ENCODE data around the gene SPG11.
"Not testable (repeated sequence)": the region's sequence is repeated elsewhere in the genome, so short reads cannot be mapped to it uniquely, and the experiment has no call there.

The SPG11 gene

DNA sequence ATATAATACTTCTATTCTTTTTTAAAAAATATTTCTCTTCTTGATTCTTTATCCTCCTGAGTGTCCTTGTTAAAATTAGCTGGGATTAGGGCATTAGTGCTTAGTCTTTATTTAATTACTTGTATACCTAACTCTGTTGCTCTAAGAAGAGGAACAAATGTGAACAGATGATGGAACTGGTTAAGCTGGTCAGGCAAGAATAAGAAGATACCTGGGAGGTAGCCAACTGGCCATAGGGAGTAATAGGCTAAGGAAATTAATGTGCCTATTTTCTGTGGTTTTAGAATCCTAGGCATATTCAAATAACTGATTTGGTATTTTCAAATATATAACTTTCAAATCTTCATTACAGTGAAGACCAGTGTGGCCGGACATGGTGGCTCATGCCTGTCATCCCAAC, 72.1 kb downstream of the SPG11 start:
- no peaks in the 10 kb centered on the region for H3K27me3 Mint-ChIP-seq
- H3K36me3 Mint-ChIP-seq (ENCODE audit: insufficient read depth), result peaks cover 73% of the 10 kb centered on the region
- peaks cover 0 to 4% of the 10 kb centered on the region in 2 donors for H3K4me1 Mint-ChIP-seq (ENCODE audit: low read depth in 2 of 2)
- no peak for ATAC-seq (replicated peaks)
- H3K4me3 Mint-ChIP-seq, result no peak overlapping the region
- DNase-seq, result no peak
- peak overlapping the region in 1 of 2 donors; percentile 60 for H3K27ac Mint-ChIP-seq
- H3K9me3 Mint-ChIP-seq, result no peaks in the 10 kb centered on the region

DNA sequence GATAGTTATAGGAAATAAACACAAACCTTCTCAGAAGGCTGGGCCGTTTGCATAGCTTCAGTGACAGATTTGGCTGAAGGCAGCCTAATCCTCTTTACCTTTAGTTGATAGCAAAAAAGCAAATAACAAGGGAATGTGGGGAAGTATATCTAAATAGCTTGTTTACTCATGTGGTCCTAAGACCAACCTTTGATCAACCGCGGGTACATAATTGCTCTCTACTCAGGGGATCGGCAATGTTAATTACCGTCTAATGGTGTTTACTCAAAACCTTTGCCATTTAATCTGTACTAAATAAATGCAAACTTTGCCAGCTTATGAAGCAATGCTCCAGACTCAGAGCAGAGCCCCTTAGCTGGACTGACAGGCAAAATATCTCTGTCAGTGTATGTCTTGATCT, 74.9 kb downstream of the SPG11 start:
- Mint-ChIP-seq H3K9me3 (no peaks in the 10 kb centered on the region), H3K4me1 (ENCODE audit: low read depth in 2 of 2) (peaks cover 0 to 10% of the 10 kb centered on the region in 2 donors), H3K36me3 (ENCODE audit: insufficient read depth) (peaks cover 79% of the 10 kb centered on the region), H3K27me3 (no peaks in the 10 kb centered on the region), H3K4me3 (no peak overlapping the region), H3K27ac (no peak overlapping the region)
- no peak for DNase-seq
- ATAC-seq (replicated peaks), result no peak

DNA sequence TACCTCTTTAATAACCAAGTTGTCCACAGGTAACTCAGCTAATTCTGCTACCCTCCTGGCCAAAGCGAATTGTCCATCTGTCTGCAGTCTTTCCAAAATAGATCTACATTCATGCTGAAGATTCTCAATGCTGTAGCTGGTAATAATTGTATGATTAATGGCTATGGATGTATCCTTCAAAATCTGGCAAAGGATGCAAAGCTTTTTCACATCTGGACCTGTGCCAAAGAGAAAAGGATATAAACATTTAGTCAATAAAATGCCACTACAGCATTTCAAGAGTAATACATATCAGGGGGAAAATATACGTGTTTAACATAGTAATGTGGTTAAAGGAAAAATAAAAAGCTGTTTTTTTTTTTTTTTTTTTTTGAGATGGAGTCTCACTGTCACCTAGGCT, 77.8 kb downstream of the SPG11 start:
- Mint-ChIP-seq H3K36me3 (ENCODE audit: insufficient read depth) (peaks cover 83% of the 10 kb centered on the region), H3K27ac (no peak overlapping the region), H3K9me3 (no peaks in the 10 kb centered on the region), H3K27me3 (no peaks in the 10 kb centered on the region), H3K4me1 (ENCODE audit: low read depth in 2 of 2) (peaks cover 3 to 14% of the 10 kb centered on the region in 2 donors), H3K4me3 (no peak overlapping the region)
- no peak for DNase-seq
- ATAC-seq (replicated peaks), result no peak

DNA sequence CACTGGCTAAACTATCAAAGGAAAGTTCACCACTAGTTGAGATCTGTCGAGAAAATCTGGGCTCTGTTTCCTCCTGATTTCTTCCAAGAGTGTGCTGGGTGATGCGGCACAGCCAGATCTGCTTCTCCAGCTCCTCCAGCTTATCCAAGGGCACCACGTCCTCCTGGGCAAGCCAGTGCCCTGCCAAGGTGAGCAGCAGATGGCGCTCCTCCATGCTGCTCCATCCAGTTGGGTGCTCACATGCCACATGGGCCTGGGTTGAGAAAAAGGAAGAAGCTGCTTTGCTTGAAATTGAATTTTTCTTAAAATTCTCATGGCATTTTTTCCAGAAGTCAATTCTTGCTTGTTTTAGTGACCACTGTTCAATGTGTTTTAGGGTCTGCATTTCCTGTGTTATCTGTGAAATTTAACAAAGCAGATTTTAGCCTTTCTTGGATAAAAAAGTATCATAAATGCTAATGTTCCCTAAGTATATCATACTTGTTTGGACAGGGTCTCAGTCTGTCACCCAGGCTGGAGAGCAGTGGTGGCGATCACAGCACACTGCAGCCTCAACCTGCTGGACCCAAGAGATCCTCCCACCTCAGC, 79.2 kb downstream of the SPG11 start:
- no peak overlapping the region for H3K4me3 Mint-ChIP-seq
- no peaks in the 10 kb centered on the region for H3K9me3 Mint-ChIP-seq
- ATAC-seq (replicated peaks) (peak; percentile 84), DNase-seq (peak; percentile 35 to 49 (median 42))
- H3K4me1 Mint-ChIP-seq (ENCODE audit: low read depth in 2 of 2), result peaks cover 3 to 14% of the 10 kb centered on the region in 2 donors
- H3K36me3 Mint-ChIP-seq (ENCODE audit: insufficient read depth), result peaks cover 75% of the 10 kb centered on the region
- peak overlapping the region; percentile 53 to 67 for H3K27ac Mint-ChIP-seq
- no peaks in the 10 kb centered on the region for H3K27me3 Mint-ChIP-seq

DNA sequence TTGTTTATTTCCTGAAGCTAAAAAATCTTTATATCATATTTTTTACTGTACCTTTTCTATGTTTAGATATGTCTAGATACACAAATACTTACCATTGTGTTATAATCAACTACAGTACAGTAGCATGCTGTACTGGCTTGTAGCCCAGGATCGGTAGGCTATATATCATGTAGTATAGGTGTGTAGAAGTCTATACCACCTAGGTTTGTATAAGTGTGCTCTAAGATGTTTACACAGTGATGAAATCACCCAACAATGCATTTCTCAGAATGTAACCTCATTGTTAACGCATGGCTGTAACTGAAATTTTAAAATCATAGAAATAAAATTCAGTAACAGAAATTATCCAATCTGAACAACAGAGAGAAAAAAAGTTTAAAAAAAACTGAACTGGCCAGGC, 83.4 kb downstream of the SPG11 start:
- ATAC-seq (replicated peaks) (no peak), DNase-seq (no peak)
- peaks cover 6 to 14% of the 10 kb centered on the region in 2 donors for H3K4me1 Mint-ChIP-seq (ENCODE audit: low read depth in 2 of 2)
- H3K9me3 Mint-ChIP-seq, result no peaks in the 10 kb centered on the region
- H3K27me3 Mint-ChIP-seq, result no peaks in the 10 kb centered on the region
- peaks cover 68% of the 10 kb centered on the region for H3K36me3 Mint-ChIP-seq (ENCODE audit: insufficient read depth)
- peak overlapping the region; percentile 14 to 30 for H3K27ac Mint-ChIP-seq
- no peak overlapping the region for H3K4me3 Mint-ChIP-seq

DNA sequence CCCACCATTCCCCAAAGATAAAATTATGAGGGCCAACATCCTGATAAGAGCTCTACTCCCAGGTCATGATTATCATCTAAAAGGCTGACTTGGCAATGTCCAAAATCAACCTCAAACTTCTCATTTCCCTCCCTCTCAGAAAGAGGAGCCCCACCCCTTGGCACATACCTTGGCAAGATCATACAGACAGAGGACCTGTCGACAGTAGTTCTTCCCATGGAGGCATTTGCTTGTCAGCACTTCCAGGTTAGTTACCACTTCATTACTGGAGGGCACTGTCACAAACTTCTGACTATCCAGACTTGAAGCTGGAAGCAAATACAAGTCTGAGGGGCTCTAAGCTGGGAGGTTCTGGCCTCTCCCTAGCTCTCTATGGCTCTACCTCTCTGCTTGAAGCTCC, 88.7 kb downstream of the SPG11 start:
- Mint-ChIP-seq H3K36me3 (ENCODE audit: insufficient read depth) (peaks cover 49% of the 10 kb centered on the region), H3K9me3 (no peaks in the 10 kb centered on the region), H3K4me3 (no peak overlapping the region), H3K27me3 (no peaks in the 10 kb centered on the region), H3K4me1 (ENCODE audit: low read depth in 2 of 2) (peaks cover 0 to 5% of the 10 kb centered on the region in 2 donors), H3K27ac (peak overlapping the region; percentile 78 to 82)
- no peak for DNase-seq
- no peak for ATAC-seq (replicated peaks)

DNA sequence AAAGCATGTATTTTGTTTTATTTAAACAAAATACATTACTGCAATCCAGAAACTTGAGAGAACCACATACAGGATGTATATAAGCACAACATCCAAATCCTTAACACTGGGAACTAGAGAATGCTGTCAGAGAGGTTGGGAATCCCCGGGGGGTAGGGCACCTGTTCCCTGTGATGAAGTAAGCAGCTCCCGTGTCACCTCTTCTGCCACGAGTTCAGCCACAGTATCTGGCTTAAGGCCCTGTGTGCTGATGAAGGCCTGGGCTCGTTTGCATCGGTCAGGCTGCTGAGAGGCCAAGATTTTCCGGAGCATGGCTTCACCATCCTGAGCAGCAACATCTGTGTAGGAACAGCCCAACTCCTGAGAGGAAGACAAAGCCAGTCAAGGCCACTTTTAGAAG, 90.1 kb downstream of the SPG11 start:
- H3K4me1 Mint-ChIP-seq (ENCODE audit: low read depth in 2 of 2), result peaks cover 0 to 3% of the 10 kb centered on the region in 2 donors
- H3K27me3 Mint-ChIP-seq, result no peaks in the 10 kb centered on the region
- DNase-seq (no peak), ATAC-seq (replicated peaks) (no peak)
- no peaks in the 10 kb centered on the region for H3K9me3 Mint-ChIP-seq
- no peak overlapping the region for H3K4me3 Mint-ChIP-seq
- H3K36me3 Mint-ChIP-seq (ENCODE audit: insufficient read depth), result peaks cover 59% of the 10 kb centered on the region
- H3K27ac Mint-ChIP-seq, result peak overlapping the region in 1 of 2 donors; percentile 82

DNA sequence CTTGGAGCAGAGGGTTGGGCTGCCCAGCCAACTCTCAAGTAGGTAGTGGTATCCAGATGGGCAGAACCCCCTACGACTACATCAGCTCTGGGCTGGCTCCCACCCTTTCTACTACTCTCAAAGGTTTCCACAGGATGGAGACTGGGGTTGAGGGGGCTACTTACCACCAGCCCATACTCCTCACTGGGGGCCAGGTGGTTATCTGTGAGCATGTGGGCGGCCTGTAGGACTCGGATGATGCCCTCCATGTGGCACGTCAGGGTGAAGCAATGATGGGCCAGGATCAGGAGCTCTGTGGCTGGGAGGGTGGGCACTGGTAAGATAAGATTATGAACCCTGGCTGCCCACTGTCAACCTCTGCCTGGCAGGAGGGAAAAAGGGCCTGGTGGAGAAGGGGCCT, 93.1 kb downstream of the SPG11 start:
- no peaks in the 10 kb centered on the region for H3K27me3 Mint-ChIP-seq
- peaks cover 0 to 3% of the 10 kb centered on the region in 2 donors for H3K4me1 Mint-ChIP-seq (ENCODE audit: low read depth in 2 of 2)
- H3K36me3 Mint-ChIP-seq (ENCODE audit: insufficient read depth), result peaks cover 70% of the 10 kb centered on the region
- DNase-seq (no peak), ATAC-seq (replicated peaks) (no peak)
- no peaks in the 10 kb centered on the region for H3K9me3 Mint-ChIP-seq
- peak overlapping the region in 1 of 2 donors; percentile 65 for H3K27ac Mint-ChIP-seq
- H3K4me3 Mint-ChIP-seq, result no peak overlapping the region

DNA sequence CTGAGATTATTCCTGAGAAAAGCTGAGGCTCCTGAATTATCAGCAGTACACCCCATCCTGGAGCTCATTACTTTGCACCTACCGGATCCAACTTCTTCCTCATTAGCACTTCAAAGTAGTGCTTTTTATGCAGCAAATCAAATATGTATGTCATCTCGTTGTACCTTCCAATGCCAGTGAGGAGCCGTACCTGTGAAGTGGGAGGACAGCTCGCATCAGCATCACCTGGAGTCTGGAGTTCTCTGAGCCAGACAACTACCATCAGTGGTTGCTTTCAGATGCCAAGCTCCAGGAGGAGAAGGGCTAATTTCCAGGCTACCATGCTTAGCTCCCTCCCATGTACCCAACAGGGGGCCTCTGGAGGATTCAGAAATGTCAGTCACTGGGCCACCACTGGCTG, 94.1 kb downstream of the SPG11 start:
- Mint-ChIP-seq H3K27ac (peak overlapping the region in 1 of 2 donors; percentile 65), H3K27me3 (no peaks in the 10 kb centered on the region), H3K9me3 (no peaks in the 10 kb centered on the region), H3K4me3 (no peak overlapping the region), H3K36me3 (ENCODE audit: insufficient read depth) (peaks cover 70% of the 10 kb centered on the region), H3K4me1 (ENCODE audit: low read depth in 2 of 2) (no peaks in the 10 kb centered on the region)
- ATAC-seq (replicated peaks), result no peak
- no peak for DNase-seq

DNA sequence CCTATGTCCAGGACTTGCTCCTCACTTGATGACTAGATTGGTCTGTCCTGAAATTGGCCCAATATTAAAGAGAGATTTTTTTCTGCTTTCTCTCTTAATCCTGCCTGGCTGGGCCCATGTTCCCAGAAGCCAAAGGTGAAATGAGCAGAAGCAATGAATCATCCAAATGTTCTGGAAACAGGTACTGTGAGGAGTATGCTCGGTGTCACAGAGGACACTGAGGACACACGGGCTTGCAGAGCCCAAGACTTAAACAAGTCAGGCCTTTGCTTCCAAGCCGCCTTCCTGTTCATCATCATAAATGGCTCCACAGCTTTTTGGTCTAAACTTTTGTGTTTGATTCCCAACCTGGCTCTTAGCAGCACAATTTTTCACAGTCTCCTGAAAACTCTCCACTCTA, 95.1 kb downstream of the SPG11 start:
- H3K36me3 Mint-ChIP-seq (ENCODE audit: insufficient read depth), result peaks cover 77% of the 10 kb centered on the region

DNA sequence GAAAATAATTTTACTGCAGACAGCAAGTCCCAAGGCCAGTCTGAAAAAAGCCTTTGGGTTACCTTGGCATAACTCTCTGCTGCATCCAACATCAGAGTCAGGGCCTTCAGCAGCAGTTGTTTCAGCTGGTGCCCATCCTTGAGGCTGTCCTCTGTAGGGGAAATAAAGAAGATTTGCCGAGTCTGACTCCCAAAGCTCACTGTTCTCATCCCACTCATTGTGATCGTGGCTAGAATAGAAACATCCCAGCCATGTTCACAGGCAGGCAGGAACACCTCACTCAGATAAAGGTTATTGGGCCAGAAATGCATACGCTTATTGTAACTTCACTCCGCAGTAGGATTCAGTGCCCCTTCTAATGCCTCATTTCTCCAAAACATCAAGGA, 97.3 kb downstream of the SPG11 start:
- no peaks in the 10 kb centered on the region for H3K27me3 Mint-ChIP-seq
- peaks cover 86% of the 10 kb centered on the region for H3K36me3 Mint-ChIP-seq (ENCODE audit: insufficient read depth)
- H3K27ac Mint-ChIP-seq, result peak overlapping the region; percentile 41 to 49
- H3K9me3 Mint-ChIP-seq, result no peaks in the 10 kb centered on the region
- no peak overlapping the region for H3K4me3 Mint-ChIP-seq
- ATAC-seq (replicated peaks), result no peak
- no peak for DNase-seq
- H3K4me1 Mint-ChIP-seq (ENCODE audit: low read depth in 2 of 2), result peaks cover 0 to under 1% of the 10 kb centered on the region in 2 donors

More for the DNA sequence above, 95.1 kb downstream of the SPG11 start:
- H3K27me3 Mint-ChIP-seq, result no peaks in the 10 kb centered on the region
- no peaks in the 10 kb centered on the region for H3K4me1 Mint-ChIP-seq (ENCODE audit: low read depth in 2 of 2)
- no peak overlapping the region for H3K4me3 Mint-ChIP-seq
- H3K27ac Mint-ChIP-seq, result peak overlapping the region in 1 of 2 donors; percentile 76
- H3K9me3 Mint-ChIP-seq, result no peaks in the 10 kb centered on the region
- DNase-seq (no peak), ATAC-seq (replicated peaks) (no peak)

DNA sequence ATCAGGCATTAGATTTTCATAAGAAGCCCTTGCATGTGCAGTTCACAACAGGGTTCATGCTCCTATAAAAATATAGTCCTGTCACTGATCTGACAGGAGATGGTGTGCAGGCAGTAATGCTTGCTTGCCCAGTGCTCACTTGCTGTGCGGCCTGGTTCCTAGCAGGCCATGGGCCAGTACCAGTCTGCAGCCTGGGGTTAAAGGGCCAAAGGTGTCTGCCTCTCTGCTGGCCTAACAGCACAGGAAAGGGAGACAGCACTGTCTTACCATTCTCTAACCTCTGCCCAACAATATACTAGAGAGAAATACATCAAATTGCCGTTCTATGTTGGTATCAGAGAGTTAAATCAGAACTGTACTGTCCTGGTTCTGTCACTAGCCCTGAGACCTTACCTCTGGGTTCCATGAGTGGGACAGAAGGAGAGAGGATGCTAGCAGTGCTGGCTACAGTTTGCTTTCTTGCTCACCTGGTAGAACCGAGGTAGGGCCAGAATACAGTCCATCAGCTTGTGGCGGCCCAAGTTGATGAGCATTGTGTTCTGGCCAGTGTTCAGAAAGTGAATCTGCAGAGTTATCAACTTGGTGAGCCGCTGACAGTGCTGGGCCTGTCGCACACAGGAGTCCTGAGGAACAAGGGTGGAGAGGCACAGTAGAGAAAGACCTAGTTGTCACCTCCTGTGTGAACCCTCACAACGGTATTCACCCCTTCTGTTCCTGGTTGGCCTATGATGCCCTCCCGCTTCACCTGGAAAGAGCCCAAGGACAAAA, 97.9 kb downstream of the SPG11 start:
- Mint-ChIP-seq H3K9me3 (no peaks in the 10 kb centered on the region), H3K36me3 (ENCODE audit: insufficient read depth) (peaks cover 88% of the 10 kb centered on the region), H3K27me3 (no peaks in the 10 kb centered on the region), H3K4me1 (ENCODE audit: low read depth in 2 of 2) (peaks cover 4 to 6% of the 10 kb centered on the region in 2 donors), H3K27ac (peak overlapping the region; percentile 41 to 49), H3K4me3 (no peak overlapping the region)
- DNase-seq (no peak), ATAC-seq (replicated peaks) (no peak)

DNA sequence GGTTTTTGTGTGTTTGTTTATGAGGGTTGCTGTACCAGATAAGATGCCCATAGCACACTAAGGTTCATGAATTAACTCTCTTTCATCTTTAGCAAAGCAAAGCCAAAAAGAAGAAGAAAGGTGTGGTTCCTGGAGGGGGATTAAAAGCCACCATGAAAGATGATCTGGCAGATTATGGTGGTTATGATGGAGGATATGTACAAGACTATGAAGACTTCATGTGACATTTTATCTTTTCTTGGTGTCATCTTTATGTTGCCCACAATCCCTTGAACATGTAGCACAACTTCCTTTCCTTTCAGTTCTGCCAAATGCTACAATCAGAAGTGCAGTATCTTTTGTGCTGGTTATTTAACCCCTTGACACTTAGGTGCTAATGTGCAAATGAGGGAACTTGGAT, 102.5 kb downstream of the SPG11 start:
- ATAC-seq (replicated peaks), result peak; percentile 40
- peak overlapping the region; percentile 71 to 72 for H3K27ac Mint-ChIP-seq
- not testable (repeated sequence) for H3K9me3 Mint-ChIP-seq, H3K27me3 Mint-ChIP-seq, H3K4me3 Mint-ChIP-seq, DNase-seq
- peaks cover 7 to 16% of the 10 kb centered on the region in 2 donors for H3K4me1 Mint-ChIP-seq (ENCODE audit: low read depth in 2 of 2)
- H3K36me3 Mint-ChIP-seq (ENCODE audit: insufficient read depth), result peaks cover 95% of the 10 kb centered on the region
